Thyroid gland (tissue), 4 donors: ENCODE data around the gene PARP11.

Experiments
- CTCF ChIP-seq, 6 experiments: fragments of 200-600 bp in 3 of 6; fragments of 450-650 bp in 3 of 6; sonication (generic) in 3 of 6; IDR thresholded peaks; one replicate each; pipeline ENCODE4 v1.5.1; 2016 to 2019; ENCODE audit warnings: antibody characterized with exemption in 6 of 6, mild to moderate bottlenecking in 2 of 6, inconsistent platforms in 1 of 6, moderate library complexity in 1 of 6
- POLR2A ChIP-seq, 2 donors: fragments of 450-650 bp; IDR thresholded peaks; one replicate each; pipeline ENCODE4 v1.6.1; 2017; ENCODE audit warnings: antibody characterized with exemption in 2 of 2, mild to moderate bottlenecking in 2 of 2, moderate library complexity in 1 of 2

DNA sequence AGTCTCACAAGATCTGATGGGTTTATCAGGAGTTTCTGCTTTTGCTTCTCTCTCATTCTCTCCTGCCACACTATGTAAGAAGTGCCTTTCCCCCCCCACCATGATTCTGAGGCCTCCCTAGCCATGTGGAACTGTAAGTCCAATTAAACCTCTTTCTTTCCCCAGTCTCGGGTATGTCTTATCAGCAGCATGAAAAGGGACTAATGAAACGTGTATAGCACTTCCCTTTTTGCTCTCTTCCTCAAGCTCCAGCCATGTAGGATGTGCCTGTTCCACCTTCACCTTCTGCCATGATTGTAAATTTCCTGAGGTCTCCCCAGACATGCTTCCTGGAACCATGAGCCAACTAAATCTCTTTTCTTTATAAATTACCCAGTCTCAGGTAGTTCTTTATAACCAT lies 113.3 kb downstream of the PARP11 start:
- TF ChIP-seq CTCF (IDR thresholded peaks at IDR 0.05) (no peak), POLR2A (IDR thresholded peaks at IDR 0.05) (no peak)
